GM19099 (cell line): ENCODE data around the gene SRD5A1.

Source experiments
- POLR2A ChIP-seq: IDR thresholded peaks from 3 replicates; pipeline ENCODE4 v1.6.1; 2011; ENCODE audit warnings: low read depth; ENCODE audit not compliant: insufficient read length; ENCODE audit errors: extremely low read depth

Gene SRD5A1

GRCh38 chr5:6599739-6600138 lies 33.5 kb upstream of the SRD5A1 start:
- no peak for TF ChIP-seq POLR2A

- TF ChIP-seq POLR2A = no peak
These were observed 32.0 kb upstream of the SRD5A1 start for GRCh38 chr5:6601271-6601670.

- TF ChIP-seq POLR2A = no peak
These were observed 31.4 kb upstream of the SRD5A1 start for GRCh38 chr5:6601816-6602215.

GRCh38 chr5:6602441-6602840 lies 30.8 kb upstream of the SRD5A1 start:
- TF ChIP-seq POLR2A = no peak

- TF ChIP-seq POLR2A = no peak
These were observed 29.6 kb upstream of the SRD5A1 start for GRCh38 chr5:6603643-6604042.

GRCh38 chr5:6604341-6604740 lies 28.9 kb upstream of the SRD5A1 start:
- TF ChIP-seq POLR2A = no peak

GRCh38 chr5:6604946-6605345 lies 28.3 kb upstream of the SRD5A1 start:
- no peak for TF ChIP-seq POLR2A

- no peak for TF ChIP-seq POLR2A
These were observed 26.2 kb upstream of the SRD5A1 start for GRCh38 chr5:6606884-6607558.

- TF ChIP-seq POLR2A = no peak
These were observed 25.7 kb upstream of the SRD5A1 start for GRCh38 chr5:6607559-6607936.

- TF ChIP-seq POLR2A = no peak
These were observed 25.2 kb upstream of the SRD5A1 start for GRCh38 chr5:6608016-6608415.

- no peak for TF ChIP-seq POLR2A
These were observed 21.6 kb upstream of the SRD5A1 start for GRCh38 chr5:6611334-6612256.

GRCh38 chr5:6615034-6615815 lies 18.0 kb upstream of the SRD5A1 start:
- TF ChIP-seq POLR2A = no peak

- TF ChIP-seq POLR2A = no peak
These were observed 16.6 kb upstream of the SRD5A1 start for GRCh38 chr5:6616632-6617031.

GRCh38 chr5:6623228-6623627 lies 10.0 kb upstream of the SRD5A1 start:
- no peak for TF ChIP-seq POLR2A

- TF ChIP-seq POLR2A = no peak
These were observed 9.3 kb upstream of the SRD5A1 start for GRCh38 chr5:6623941-6624340.

GRCh38 chr5:6626508-6626907 lies 6.7 kb upstream of the SRD5A1 start:
- TF ChIP-seq POLR2A = no peak

- no peak for TF ChIP-seq POLR2A
These were observed 1.8 kb upstream of the SRD5A1 start for GRCh38 chr5:6631441-6631840.
